ENCODE data around the gene SAMD4A. TPM values are rescaled to one million over a fixed set of nuclear protein-coding genes. Genes with fewer than 3 reads are reported as not detected.

Gene SAMD4A
- total and polyA plus RNA-seq, 8 donors: 4.5 to 40.5 (median 8.0) TPM

GRCh38 chr14:54711812-54712464, 145.0 kb downstream of the SAMD4A start:
- Histone ChIP-seq H3K27me3 (no peaks in the 10 kb centered on the region), H3K36me3 (no peaks in the 10 kb centered on the region), H3K27ac (peak overlapping the region; percentile 34 to 55), H3K4me1 (peaks cover 12 to 14% of the 10 kb centered on the region in 2 donors), H3K4me3 (no peak overlapping the region), H3K9me3 (no peaks in the 10 kb centered on the region)
- intact Hi-C loops (cut with DNase I): loop anchor here in 1 of 2 donors (10.0 kb wide), 1 partner anchor 53 kb away; no protein-coding TSS in a partner anchor
- ATAC-seq: no peak
- no peak for TF ChIP-seq CTCF (IDR thresholded peaks at IDR 0.05)
- DNase-seq: no peak

DNA sequence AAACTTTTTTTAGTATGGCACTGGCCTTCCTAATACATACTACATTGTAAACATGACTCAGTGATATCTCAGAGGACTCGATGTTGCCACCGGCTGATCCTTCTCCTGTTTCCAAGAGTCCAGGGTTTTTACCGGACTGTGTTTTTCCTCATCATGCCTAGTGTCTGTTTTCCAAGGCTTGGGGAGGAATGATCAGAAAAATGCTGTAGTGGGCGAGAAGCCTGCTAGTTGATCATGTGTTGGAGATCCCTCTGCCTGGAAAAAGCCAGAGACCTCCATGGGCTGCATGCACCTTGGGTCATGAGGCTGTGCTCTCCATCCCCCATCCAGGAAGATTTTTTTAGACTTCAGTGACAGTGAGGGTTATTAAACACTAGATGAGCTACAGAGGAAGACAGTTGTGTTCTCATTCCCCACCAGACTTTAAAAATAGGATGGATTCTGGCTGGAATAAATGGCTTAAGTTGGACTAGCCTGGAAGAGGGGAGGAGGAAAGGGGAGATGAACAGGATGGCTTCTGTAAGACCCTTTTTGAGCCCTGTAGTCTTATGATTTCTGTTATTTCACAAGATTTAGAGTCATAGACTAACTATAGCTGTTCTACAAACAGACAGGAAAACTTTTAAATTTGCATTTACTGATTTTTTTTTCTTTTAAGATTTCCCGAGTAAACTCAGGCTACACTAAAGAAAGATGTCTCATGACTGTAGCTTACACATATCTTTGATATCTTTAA, 145.7 kb downstream of the SAMD4A start:
- ATAC-seq (no peak), DNase-seq (no peak)
- H3K27ac ChIP-seq: peak overlapping the region; percentile 34 to 55
- H3K4me3 ChIP-seq: no peak overlapping the region
- intact Hi-C loops (cut with DNase I): loop anchor here in 1 of 2 donors (10.0 kb wide), 1 partner anchor 52 kb away; no protein-coding TSS in a partner anchor
- no peaks in the 10 kb centered on the region for H3K9me3 ChIP-seq
- peaks cover 12 to 14% of the 10 kb centered on the region in 2 donors for H3K4me1 ChIP-seq
- H3K36me3 ChIP-seq: no peaks in the 10 kb centered on the region
- TF ChIP-seq CTCF (IDR thresholded peaks at IDR 0.05): no peak
- H3K27me3 ChIP-seq: no peaks in the 10 kb centered on the region

DNA sequence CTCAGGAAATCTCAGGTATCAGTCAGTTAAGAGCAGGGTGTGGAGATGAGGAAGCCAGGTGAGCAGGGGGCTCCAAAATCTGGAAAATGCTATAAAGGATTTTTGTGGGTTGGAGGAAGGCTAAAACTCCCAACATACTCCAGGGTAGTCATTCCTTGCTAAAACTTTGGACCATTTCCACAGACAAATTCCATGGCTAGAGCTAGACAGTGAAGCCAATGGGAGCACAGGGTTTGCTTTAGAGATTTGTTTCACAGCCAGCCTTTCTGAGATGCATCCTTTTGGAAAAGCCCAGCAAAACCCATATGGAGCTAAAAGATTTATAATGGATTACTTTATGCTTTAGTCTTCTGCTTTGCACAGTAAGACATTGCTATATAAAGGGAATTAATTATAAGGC, 146.5 kb downstream of the SAMD4A start:
- no peak for DNase-seq
- Histone ChIP-seq H3K4me1 (peaks cover 12 to 14% of the 10 kb centered on the region in 2 donors), H3K9me3 (no peaks in the 10 kb centered on the region), H3K27ac (peak overlapping the region in 1 of 2 donors; percentile 55), H3K36me3 (no peaks in the 10 kb centered on the region), H3K4me3 (no peak overlapping the region), H3K27me3 (no peaks in the 10 kb centered on the region)
- ATAC-seq: no peak
- no peak for TF ChIP-seq CTCF (IDR thresholded peaks at IDR 0.05)
- intact Hi-C loops (cut with DNase I): loop anchor here in 1 of 2 donors (10.0 kb wide), 1 partner anchor 51 kb away; no protein-coding TSS in a partner anchor

GRCh38 chr14:54715239-54715638, 148.3 kb downstream of the SAMD4A start:
- Histone ChIP-seq H3K4me1 (peaks cover 12 to 14% of the 10 kb centered on the region in 2 donors), H3K9me3 (no peaks in the 10 kb centered on the region), H3K4me3 (no peak overlapping the region), H3K27me3 (no peaks in the 10 kb centered on the region), H3K36me3 (no peaks in the 10 kb centered on the region), H3K27ac (no peak overlapping the region)
- intact Hi-C loops (cut with DNase I): loop anchor here in 1 of 2 donors (10.0 kb wide), 1 partner anchor 50 kb away; no protein-coding TSS in a partner anchor
- TF ChIP-seq CTCF (IDR thresholded peaks at IDR 0.05): no peak
- DNase-seq (no peak), ATAC-seq (no peak)

GRCh38 chr14:54715811-54716210, 148.9 kb downstream of the SAMD4A start:
- Histone ChIP-seq H3K27ac (no peak overlapping the region), H3K36me3 (no peaks in the 10 kb centered on the region), H3K9me3 (no peaks in the 10 kb centered on the region), H3K27me3 (no peaks in the 10 kb centered on the region), H3K4me3 (no peak overlapping the region), H3K4me1 (peaks cover 12 to 14% of the 10 kb centered on the region in 2 donors)
- peak; percentile 10 for ATAC-seq
- intact Hi-C loops (cut with DNase I): loop anchor here in 1 of 2 donors (10.0 kb wide), 1 partner anchor 49 kb away; no protein-coding TSS in a partner anchor
- DNase-seq: no peak
- no peak for TF ChIP-seq CTCF (IDR thresholded peaks at IDR 0.05)

Data from left lung (tissue), 10 donors.